HG03442 (cell line): ENCODE measurements around the gene KIRREL1.
A peak's percentile ranks its signal among the peaks of the same experiment; 100 is the strongest.

Source experiments
- ATAC-seq: cut with Tn5 transposase; IDR thresholded peaks from one replicate; pipeline ENCODE4 v1.9.1; 2021; ENCODE audit warnings: mild to moderate bottlenecking, moderate library complexity; ENCODE audit not compliant: unreplicated experiment

Gene KIRREL1

DNA sequence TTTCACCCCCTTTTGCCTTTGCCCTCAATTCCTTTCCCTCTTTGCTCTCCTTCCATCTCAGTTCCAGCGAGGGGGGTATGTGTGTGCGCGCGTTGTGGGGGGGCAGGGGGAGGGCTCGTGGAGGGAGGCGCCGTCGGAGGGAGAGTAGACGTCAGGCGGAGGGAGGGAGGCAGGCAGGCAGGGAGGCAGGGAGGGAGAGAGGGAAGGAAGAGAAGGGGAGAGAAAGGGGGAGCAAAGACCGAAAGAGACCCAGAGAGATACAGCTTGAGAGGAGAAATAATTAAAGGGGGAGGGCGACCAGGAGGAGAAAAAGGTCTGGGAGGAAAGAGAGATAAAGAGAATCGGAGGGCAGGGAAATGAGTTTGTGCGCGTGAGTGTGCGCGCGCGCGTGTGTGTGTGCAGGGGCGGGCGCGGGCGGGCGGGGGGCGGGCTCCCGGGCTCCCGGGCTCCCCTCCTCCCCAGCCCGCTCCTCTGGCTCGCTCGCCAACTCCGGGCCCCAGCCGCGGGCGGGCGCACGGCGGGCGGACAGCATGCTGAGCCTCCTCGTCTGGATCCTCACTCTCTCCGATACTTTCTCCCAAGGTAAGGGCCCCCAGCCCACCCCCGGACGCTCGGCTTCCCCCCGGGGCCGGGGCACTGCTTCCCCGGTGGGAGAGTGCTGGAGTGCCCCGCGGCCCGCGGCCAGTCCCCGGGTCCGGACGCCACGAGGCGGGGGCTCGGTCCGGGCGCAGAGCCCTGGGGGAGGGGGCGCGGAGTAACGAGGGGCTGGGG, at the start of gene KIRREL1:
KIRREL1 (plus strand) TSS at position 499 of the 771 bp plus-strand sequence; CDS start at position 531, 32 bp downstream.
- ATAC-seq, result no peak

DNA sequence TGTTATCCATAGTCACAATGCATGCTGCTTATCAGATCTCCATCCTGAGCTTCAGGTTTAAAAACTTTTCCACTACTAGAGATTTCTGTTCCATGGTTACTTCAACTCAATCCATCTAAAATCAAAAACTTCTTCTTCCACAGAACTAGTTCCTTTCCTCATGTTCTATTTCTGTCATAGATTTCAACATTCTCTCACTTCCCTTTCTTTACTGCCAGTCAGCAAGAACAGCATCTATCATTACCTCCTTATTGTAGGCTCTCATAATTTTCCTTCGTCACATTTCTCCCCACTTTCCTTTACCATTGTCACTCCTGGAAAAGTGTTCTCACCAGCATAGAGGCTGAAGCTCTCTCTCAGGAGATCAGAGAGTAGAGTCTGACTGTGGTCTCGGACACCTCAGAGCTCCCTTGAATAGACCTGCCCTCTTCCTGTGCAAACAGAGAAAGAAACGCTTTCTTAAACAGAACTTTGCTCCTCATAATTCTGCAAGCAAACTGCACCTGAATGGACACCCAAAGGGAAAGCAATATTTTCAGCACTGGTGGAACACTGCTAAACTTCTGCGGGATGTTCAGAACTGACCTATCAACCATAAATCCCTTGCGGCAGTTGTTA, 48.7 kb upstream of the KIRREL1 start:
- ATAC-seq, result no peak

DNA sequence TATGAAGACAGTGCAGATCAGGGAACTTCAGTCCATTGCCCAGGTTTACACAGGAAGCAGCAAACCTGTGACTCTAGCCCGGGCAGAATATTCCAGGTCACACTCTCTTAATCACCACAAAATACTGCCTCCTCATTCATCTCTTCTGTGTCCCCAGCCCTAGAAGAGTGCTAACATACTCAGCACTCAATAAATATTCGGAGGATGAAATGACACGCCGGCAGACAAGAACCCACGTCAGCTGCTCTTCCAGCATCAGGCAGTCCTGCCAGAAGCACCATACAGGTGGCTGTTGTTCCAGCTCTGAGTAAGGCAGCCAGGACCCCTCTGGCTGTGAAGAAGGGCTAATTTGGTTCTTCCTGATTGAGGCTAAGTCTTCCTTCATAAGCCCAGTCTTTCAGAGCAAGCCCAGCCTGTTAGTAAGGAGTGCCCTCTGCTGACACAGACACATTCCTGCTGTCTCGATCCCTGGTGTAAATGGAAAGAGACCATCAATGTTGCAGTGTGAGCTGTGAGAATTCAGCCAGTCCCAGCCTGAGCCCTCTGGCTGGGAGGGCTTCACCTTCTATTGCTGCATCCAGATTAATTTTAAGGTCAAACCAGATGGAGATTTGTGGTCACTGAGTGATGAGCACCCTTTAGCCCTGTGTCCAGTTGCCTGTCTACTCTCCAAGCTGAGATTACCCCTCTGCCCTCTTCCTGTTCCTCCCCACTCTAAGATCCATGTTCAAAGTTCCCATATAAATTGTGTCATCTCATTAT, 45.0 kb upstream of the KIRREL1 start:
- ATAC-seq, result no peak

DNA sequence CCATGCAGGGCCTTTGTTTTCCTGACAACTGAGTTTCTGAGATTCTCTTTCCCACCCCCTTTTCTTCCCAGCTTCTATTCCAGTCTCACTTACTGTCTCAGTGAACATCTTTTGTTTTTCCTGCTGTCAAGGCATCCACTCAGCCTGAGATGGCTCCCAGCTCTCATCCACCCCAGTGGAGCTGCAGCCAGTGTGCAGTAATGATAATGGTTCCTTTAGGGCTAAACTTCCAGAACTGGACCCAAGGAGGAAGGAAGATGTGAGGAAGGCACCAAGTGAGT, 44.4 kb upstream of the KIRREL1 start:
- ATAC-seq, result no peak

DNA sequence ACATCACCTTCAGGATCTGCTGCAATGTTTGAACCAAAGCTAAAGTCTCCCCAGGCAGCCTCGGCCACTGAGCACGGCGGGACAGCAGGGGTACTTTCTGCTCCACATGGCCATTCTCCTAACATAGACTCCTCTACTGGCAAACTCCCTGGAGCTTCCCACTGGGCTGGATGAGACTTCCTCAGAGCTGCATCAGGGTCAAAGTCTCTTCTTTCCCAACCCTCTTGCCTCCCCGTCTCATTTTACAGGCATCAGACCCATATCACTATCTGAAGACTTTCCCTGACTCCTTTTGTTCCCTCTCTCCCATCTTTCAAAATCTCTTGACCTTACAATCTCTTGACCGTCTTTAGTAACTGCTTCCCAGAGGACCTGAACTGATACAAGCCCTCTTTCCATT, 42.2 kb upstream of the KIRREL1 start:
- ATAC-seq, result no peak

DNA sequence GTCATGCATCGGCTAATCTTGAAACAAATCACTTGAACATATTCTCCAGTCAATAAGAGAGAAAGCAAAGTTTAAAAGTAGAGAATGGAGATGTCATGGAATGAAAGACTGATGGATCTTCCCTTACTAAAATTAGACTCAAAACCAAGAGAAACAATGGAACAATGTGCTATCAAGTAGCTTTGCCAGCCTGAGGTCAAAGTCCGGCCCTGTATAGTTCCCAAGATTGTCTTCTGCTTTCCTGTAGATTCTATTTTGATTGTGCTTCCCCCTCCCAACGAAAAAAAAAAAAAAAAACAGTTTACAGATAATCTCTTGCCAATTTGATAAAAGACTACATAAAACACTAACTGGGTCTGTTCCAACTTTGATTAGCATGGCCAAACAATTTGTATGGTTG, 40.8 kb upstream of the KIRREL1 start:
- no peak for ATAC-seq

DNA sequence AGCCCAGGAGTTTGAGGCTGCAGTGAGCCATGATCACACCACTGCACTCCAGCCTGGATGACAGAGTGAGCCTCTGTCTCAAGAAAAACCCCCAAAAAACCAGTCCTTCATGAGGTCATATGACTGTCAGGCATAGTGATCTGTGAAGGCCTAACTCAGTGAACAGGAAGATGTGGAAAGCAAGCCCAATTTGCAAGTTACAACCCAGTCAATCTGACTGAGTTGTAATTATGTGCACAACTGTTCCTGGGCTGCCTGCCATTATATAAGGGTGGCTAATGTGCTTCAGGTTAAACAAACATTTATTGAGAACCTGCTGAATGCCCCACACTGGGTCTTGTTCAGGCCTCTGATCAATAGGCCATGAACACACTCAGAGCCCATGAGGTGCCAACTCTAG, 38.2 kb upstream of the KIRREL1 start:
- ATAC-seq, result no peak

DNA sequence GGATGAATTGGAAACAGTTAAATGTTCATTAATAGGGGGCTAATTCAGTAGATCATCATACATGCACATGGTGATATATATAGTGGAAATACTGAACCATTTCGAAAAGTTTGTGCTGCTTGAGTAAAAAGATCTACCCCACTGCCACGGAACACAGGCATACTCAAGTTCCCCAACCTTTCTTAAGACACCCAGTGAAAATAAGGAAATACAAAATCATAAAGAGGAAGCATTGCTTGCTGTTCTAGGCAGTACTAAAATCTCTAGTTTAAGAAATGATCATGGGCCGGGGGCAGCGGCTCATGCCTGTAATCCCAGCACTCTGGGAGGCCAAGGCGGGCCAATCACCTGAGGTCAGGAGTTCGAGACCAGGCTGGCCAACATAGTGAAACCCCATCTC, 37.6 kb upstream of the KIRREL1 start:
- no peak for ATAC-seq

DNA sequence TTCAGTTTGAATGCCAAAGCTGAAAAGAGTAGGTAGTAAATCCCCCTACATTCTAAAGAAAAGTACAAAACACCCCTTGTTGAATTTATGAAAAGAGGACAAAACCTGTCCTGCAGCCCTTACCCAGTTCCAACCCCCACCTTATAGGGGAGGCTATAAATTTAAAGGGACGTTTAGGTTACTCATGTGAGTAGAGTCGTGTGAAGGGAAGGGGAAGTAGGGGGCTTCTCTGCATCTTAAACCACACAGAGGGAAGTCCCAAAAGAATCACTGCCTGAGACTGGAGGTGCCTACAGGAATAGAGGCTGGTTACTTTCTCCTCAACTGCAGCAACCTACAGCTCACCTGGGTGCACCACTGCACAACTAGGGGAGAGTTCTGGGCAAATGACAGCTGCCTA, 36.7 kb upstream of the KIRREL1 start:
- no peak for ATAC-seq

DNA sequence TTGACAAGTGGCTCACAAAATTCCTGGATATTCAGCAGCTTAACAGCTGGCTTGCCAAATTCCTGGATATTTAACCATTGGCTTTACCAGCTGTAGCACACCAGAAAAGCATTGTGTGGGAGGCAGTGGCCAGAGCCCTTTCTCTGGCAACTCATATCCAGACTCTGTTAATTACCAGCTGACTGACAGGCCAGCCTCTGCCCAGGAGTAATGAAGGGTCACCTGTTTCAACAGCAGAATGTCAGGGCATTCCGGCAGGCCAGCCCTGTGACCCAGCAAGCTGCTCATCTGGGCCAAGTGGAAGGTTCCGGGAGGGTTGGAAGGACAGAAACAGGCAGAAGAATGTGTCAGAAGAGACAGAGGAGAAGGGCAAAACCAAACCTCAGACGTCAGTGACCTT, 35.2 kb upstream of the KIRREL1 start:
- no peak for ATAC-seq

DNA sequence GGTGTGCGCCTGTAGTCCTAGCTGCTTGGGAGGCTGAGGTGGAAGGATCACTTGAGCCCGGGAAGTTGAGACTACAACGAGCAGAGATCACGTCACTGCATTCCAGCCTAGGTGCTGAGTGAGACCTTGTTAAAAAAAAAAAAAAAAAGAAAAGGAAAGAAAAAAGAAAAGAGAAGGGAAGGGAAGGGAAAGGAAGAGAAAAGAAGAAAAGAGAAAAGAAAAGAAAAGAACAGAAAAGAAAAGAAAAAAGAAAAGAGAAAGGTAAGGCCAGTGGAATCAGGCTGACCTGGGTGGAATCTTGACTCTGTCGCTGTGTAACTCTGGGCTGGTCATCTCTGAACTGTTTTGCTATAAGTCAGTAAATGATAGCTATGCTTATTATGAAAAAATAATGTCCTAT, 33.7 kb upstream of the KIRREL1 start:
- no peak for ATAC-seq

DNA sequence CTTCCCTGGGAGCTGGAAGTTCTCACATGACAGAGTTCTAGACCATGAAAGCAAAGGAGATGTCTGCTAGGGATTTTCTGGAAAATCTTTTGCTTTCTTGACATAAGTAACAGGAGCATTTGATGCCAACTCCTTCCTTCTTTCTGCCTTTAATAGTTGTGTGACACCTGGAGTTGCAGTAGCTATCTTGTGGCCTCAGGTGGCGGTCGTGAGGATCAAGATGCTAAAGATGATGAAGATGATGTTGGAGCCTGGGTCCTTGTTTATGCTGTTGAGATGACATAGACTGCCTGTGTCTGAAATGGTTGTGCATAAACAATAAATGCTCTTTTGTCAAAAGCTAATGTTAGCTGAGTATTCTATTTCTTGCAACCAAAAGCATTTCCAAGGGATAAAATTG, 32.7 kb upstream of the KIRREL1 start:
- no peak for ATAC-seq

DNA sequence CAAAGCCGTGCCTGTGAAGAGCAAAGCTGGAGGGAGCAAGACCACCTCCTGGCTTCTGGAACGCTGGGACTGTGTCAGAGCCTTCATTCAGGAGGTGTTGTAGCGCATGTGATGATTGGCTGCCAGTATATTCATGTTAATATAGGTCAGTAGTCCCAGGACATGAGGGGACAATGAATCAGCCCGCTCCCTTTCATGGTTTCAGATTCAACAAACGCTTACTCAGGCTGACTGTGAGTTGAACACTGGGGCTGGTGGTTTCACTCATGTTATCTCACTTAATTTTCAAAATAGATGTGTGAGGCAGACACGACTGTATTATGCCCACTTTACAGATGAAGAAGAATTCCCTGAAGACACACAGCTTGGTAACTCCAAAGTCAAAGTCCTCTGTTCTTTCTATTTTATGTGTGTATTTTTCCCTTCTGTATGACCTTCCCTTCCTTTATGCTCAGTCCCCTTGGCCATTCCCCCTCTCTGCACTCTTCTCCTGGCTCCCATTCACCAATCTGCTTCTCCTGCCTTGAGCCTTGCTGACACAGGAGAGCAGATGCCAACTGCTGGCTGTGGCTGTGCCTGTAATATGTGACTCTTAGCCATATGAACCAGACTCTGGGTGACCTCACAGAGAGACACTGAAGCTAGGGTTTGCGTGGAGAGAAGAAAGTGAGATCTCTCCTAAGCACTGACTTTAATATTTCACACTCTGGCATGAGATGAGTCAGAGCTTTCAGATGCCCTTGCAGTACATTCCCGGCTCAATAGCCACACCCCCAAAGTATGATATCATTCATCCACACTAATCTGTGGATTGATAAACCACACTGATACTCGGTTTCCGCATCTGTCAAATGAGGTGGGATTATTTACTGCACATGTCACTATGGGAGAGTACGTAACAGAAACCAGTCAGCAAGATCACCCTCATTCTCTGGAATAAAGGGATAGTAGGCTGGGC, 31.4 kb upstream of the KIRREL1 start:
- peak; percentile 71 for ATAC-seq

DNA sequence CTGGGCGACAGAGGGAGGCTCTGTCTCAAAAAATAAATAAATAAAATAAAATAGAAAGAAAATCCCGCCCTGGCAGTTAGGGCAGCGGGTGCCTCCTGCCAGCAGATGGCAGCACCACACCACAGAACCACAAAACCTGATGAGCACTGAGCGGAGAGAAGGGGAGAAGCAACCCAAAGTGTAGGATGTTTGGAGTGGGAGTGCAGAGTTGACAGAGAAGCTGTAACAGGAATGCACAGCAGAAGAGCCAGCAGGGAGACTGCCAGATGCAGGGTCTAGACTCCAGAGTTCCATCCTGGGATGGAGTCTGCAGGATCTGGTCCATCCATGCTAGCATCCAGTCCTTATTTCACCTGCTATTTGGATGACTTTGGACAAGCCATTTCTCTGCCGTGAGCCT, 29.7 kb upstream of the KIRREL1 start:
- no peak for ATAC-seq

DNA sequence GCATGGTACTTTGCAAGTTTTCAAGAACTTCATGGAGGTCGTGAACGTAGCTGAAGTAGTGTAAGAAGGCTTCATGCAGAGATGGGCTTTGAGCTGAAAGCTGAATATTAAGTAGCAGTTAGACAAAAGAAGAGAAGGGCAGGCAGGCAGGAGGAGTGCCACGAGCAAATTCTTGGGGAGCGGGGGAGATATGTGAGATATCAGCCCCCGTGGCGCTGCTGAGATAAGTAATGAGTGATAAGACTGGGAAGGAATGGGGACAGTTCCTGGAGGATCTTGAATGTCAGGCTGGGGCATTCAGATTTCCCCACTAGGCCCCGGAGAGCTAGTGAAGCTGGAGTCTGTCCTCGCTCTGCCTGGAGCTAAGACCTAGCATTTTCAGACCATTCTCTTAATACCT, 27.9 kb upstream of the KIRREL1 start:
- ATAC-seq, result no peak

DNA sequence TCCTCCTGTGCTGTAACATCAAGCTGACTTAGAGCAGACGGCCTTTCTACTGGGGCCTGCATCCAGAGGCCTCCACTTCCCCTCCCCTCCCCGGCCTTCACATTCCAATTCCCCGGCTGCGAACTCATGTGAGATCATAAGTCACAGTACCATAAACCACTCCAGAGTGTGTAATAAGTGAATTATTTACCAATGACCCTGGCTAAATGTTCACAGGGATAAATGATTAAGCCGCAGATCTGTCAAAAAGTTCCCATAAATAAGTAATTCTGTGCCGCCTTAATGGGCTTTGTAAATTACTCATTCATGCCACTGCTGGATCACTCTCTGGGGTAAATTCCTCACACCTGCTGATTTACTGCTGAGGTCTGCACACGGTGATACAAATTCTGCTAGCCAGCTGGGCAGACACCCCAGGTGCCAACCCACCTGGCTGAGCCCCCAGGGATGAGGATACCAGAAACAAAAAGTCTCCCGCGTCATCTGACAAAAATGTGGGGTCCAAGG, 27.4 kb upstream of the KIRREL1 start:
- ATAC-seq, result no peak

DNA sequence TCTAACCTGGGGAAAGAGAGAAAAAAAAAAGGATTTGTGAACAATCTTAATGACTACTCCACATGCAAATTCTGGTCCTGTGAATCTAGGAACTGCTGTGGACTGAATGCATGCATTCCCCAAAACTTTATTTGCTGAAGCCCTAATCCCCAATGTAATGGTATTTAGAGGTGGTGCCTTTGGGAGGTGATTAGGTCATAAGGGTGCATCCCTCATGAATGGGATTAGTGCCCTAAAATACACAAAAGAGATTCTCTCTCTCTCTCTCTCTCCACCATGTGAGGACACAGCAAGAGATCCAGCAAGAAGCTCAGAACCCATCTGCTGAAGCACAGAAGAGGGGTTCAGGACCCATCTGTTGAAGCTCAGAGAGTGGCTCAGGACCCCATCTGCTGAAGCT, 26.2 kb upstream of the KIRREL1 start:
- no peak for ATAC-seq

DNA sequence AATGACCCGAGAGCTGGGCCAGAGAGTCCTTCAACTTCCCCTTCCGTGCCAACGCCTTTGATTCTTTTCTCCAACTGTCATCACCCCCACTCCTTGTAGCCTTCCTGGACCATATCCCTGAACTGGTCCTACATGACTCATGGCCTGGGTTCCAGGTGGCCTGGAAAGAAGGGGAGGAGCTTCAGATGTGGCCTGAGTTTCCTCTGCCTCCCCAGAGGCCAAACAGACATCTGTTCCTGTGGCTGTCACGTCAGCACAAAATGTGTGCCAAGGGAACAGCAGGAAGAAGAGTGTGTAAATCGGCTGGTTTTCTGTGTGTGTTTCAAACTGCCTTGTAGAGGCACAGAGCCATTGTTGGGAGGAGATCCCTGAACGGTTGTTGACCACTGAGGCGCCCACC, 24.9 kb upstream of the KIRREL1 start:
- no peak for ATAC-seq

DNA sequence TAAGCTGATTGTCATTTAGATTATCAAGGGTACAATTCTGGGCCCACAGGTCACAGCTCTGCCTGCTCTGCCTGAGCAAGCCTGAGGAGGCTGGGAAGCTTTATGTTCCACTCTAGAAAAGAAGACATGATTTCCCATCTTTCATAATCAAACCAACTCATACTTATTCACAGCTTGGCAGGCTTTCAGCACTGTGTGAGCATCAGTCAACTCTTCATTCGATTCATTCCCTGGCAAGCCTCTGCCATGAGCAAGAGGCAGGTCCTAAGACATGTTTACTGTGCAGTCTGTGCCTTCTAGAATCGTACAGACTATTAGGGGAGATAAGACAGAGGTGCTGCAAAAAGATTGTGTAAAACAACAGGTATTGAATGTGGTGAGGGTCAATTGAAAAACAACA, 24.5 kb upstream of the KIRREL1 start:
- ATAC-seq, result no peak

DNA sequence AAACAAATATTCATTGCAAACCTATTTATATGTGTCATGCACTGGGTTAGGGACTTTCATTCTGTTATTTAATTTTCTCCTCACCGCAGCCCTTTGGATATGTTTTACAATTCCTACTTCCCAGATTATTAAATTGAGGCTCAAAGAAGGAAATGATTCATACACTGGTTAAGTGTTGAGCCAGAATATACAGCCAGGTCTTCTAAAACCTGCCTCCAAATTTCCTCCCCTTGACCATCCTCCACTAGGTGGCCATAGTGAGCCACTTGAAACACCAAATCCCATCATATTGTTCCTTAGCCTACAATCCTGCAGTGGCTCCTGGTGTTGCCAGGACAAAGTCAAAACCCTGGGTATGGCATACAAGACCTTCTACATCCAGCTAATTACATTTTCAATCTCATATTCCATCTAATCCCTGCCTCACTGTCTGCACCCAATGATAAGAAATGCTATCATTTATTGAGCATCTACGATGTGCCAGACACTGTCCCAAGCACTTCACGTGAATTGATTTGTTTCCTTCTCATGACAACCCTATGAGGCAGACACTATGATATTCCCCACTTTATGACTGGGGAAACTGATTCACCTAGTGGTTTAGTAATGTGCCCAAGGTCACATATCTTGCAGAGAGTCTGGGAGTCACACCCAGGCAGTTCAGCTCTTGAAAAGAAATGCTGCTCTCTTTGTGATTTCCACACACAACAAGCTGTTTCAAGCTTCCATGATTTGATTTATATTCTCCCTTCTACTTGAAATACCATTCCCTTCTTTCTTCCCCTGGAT, 23.6 kb upstream of the KIRREL1 start:
- ATAC-seq, result no peak
